Measurements from ENCODE around the gene PIK3CA.

GRCh38 chr3:179260949-179261765 is 113.0 kb downstream of the PIK3CA start:
- peak in 1 of 2 donors; percentile 19 for TF ChIP-seq POLR2A (IDR thresholded peaks at IDR 0.05)
- no peak for TF ChIP-seq CTCF (IDR thresholded peaks at IDR 0.05)
